Measurements from ENCODE around the gene PEX3. TPM values are rescaled to one million over a fixed set of nuclear protein-coding genes. Genes with fewer than 3 reads are reported as not detected.
A peak's percentile ranks its signal among the peaks of the same experiment; 100 is the strongest.

The PEX3 gene
- total RNA-seq, 1 donor from 2014 or later: 16.3 TPM

- no peak overlapping the region for H3K27ac Mint-ChIP-seq (ENCODE audit: unreplicated experiment)
- no peaks in the 10 kb centered on the region for H3K27me3 Mint-ChIP-seq (ENCODE audit: unreplicated experiment)
- H3K36me3 Mint-ChIP-seq (ENCODE audit: low read depth, unreplicated experiment): peaks cover 4% of the 10 kb centered on the region
- no peaks in the 10 kb centered on the region for H3K4me1 Mint-ChIP-seq (ENCODE audit: unreplicated experiment)
- H3K4me3 Mint-ChIP-seq (ENCODE audit: unreplicated experiment): no peak overlapping the region
- DNase-seq (ENCODE audit: low spot score): no peak
- TF ChIP-seq, protein P1, sequence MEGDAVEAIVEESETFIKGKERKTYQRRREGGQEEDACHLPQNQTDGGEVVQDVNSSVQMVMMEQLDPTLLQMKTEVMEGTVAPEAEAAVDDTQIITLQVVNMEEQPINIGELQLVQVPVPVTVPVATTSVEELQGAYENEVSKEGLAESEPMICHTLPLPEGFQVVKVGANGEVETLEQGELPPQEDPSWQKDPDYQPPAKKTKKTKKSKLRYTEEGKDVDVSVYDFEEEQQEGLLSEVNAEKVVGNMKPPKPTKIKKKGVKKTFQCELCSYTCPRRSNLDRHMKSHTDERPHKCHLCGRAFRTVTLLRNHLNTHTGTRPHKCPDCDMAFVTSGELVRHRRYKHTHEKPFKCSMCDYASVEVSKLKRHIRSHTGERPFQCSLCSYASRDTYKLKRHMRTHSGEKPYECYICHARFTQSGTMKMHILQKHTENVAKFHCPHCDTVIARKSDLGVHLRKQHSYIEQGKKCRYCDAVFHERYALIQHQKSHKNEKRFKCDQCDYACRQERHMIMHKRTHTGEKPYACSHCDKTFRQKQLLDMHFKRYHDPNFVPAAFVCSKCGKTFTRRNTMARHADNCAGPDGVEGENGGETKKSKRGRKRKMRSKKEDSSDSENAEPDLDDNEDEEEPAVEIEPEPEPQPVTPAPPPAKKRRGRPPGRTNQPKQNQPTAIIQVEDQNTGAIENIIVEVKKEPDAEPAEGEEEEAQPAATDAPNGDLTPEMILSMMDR (IDR thresholded peaks at IDR 0.05; ENCODE audit: unreplicated experiment): no peak
- no peaks in the 10 kb centered on the region for H3K9me3 Mint-ChIP-seq (ENCODE audit: unreplicated experiment)
These were observed 40.2 kb downstream of the PEX3 start for GRCh38 chr6:143490775-143491174.

GRCh38 chr6:143496974-143497373 is 46.4 kb downstream of the PEX3 start:
- no peak overlapping the region for H3K27ac Mint-ChIP-seq (ENCODE audit: unreplicated experiment)
- H3K9me3 Mint-ChIP-seq (ENCODE audit: unreplicated experiment): no peaks in the 10 kb centered on the region
- H3K4me3 Mint-ChIP-seq (ENCODE audit: unreplicated experiment): no peak overlapping the region
- peaks cover 5% of the 10 kb centered on the region for H3K27me3 Mint-ChIP-seq (ENCODE audit: unreplicated experiment)
- TF ChIP-seq, protein P1 (IDR thresholded peaks at IDR 0.05; ENCODE audit: unreplicated experiment): no peak
- peaks cover 17% of the 10 kb centered on the region for H3K4me1 Mint-ChIP-seq (ENCODE audit: unreplicated experiment)
- DNase-seq (ENCODE audit: low spot score): no peak
- H3K36me3 Mint-ChIP-seq (ENCODE audit: low read depth, unreplicated experiment): peaks cover 25% of the 10 kb centered on the region

DNA sequence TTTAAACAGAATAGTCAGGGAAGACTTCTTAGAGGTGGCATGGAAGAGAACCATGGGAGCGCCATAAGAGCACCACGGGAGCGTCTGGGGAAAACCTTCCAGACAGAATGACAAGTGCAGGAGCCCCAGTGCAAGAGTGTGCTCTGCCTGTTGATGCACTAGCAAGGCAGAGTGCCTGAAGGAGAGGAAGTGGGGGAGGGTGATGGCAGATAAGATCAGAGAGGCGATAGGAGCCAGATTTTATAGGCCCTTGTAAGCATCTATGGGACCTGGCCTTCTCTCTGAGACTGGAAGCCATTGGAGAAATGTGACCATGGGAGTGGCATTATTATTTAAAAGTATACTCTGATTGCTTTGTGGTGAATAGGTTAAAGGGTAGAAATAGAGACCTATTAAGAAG is 47.8 kb downstream of the PEX3 start:
- no peak overlapping the region for H3K27ac Mint-ChIP-seq (ENCODE audit: unreplicated experiment)
- peaks cover 17% of the 10 kb centered on the region for H3K4me1 Mint-ChIP-seq (ENCODE audit: unreplicated experiment)
- DNase-seq (ENCODE audit: low spot score): no peak
- TF ChIP-seq, protein P1 (IDR thresholded peaks at IDR 0.05; ENCODE audit: unreplicated experiment): no peak
- peak overlapping the region; percentile 56 for H3K4me3 Mint-ChIP-seq (ENCODE audit: unreplicated experiment)
- no peaks in the 10 kb centered on the region for H3K9me3 Mint-ChIP-seq (ENCODE audit: unreplicated experiment)
- H3K36me3 Mint-ChIP-seq (ENCODE audit: low read depth, unreplicated experiment): peaks cover 24% of the 10 kb centered on the region
- peaks cover 5% of the 10 kb centered on the region for H3K27me3 Mint-ChIP-seq (ENCODE audit: unreplicated experiment)

DNA sequence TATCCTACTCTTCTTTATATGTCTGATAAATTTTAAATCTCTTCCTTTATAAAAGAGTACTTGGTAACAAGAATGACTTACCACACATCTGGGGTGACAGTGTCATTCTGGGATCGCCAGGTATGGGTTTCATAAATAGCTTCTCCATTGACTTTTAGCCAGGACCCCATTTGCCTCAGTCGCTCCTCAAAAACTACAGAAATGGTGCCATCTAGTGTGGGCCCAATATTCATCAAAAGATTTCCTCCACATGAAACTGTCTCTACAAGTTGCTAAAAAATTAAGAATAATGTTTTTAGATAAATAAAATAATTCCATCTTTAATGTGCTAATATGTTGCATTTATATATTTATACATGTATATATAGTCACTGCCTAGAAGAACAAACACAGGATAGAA is 51.2 kb downstream of the PEX3 start:
- Mint-ChIP-seq H3K36me3 (ENCODE audit: low read depth, unreplicated experiment) (peaks cover 21% of the 10 kb centered on the region), H3K27ac (ENCODE audit: unreplicated experiment) (no peak overlapping the region), H3K4me1 (ENCODE audit: unreplicated experiment) (peaks cover 17% of the 10 kb centered on the region), H3K9me3 (ENCODE audit: unreplicated experiment) (no peaks in the 10 kb centered on the region), H3K4me3 (ENCODE audit: unreplicated experiment) (no peak overlapping the region), H3K27me3 (ENCODE audit: unreplicated experiment) (peaks cover 5% of the 10 kb centered on the region)
- TF ChIP-seq, protein P1 (IDR thresholded peaks at IDR 0.05; ENCODE audit: unreplicated experiment): no peak
- no peak for DNase-seq (ENCODE audit: low spot score)

DNA sequence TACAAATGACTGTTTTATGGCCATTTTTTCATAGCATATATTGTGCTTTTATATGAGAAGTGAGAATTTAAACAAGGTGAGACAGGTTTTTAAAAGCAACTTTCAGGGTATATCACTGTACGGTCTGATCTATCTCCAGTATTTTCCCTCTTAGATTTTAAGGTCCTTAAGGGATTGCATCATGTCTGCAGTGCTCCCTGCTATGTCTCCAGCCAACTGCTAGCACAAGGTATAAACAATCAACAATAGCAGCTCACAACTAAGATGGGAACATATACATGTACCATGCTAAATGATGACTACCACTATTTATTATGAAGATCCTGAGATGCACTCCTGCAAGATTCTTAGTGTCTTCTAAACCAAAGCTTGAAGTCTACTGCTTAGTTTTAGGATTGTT is 53.8 kb downstream of the PEX3 start:
- Mint-ChIP-seq H3K9me3 (ENCODE audit: unreplicated experiment) (no peaks in the 10 kb centered on the region), H3K36me3 (ENCODE audit: low read depth, unreplicated experiment) (peaks cover 9% of the 10 kb centered on the region), H3K4me3 (ENCODE audit: unreplicated experiment) (no peak overlapping the region), H3K27me3 (ENCODE audit: unreplicated experiment) (peaks cover 1% of the 10 kb centered on the region), H3K27ac (ENCODE audit: unreplicated experiment) (no peak overlapping the region), H3K4me1 (ENCODE audit: unreplicated experiment) (no peaks in the 10 kb centered on the region)
- TF ChIP-seq, protein P1 (IDR thresholded peaks at IDR 0.05; ENCODE audit: unreplicated experiment): no peak
- DNase-seq (ENCODE audit: low spot score): no peak
